Suprapubic skin (tissue), 4 donors: ENCODE results near the gene CBX3. TPM values are rescaled to one million over a fixed set of nuclear protein-coding genes. Genes with fewer than 3 reads are reported as not detected.

ENCODE experiments used
- DNase-seq, 2 donors: peaks; one replicate each; pipeline ENCODE4 v3.0.0-alpha.2; 2019; ENCODE audit warnings: low spot score in 2 of 2
- H3K27ac ChIP-seq: fragments of 200-600 bp; sonication (generic); one replicate; pipeline ENCODE4 v1.5.1; 2019
- H3K27me3 ChIP-seq: fragments of 200-600 bp; sonication (generic); one replicate; pipeline ENCODE4 v1.5.1; 2019
- H3K36me3 ChIP-seq: fragments of 200-600 bp; sonication (generic); one replicate; pipeline ENCODE4 v1.5.1; 2019
- H3K4me1 ChIP-seq: fragments of 200-600 bp; sonication (generic); one replicate; pipeline ENCODE4 v1.5.1; 2019
- H3K4me3 ChIP-seq: fragments of 200-600 bp; sonication (generic); one replicate; pipeline ENCODE4 v1.5.1; 2019; ENCODE audit warnings: mild to moderate bottlenecking
- H3K9me3 ChIP-seq: fragments of 200-600 bp; sonication (generic); one replicate; pipeline ENCODE4 v1.5.1; 2019
- EP300 ChIP-seq: sonication (generic); formaldehyde crosslinking; IDR thresholded peaks from one replicate; pipeline ENCODE4 v1.6.1; 2017; ENCODE audit warnings: antibody characterized with exemption
- POLR2A ChIP-seq, 2 donors: fragments of 450-650 bp; IDR thresholded peaks; one replicate each; pipeline ENCODE4 v1.6.1; 2017; ENCODE audit warnings: antibody characterized with exemption in 2 of 2, mild to moderate bottlenecking in 2 of 2, moderate library complexity in 2 of 2
- POLR2AphosphoS5 ChIP-seq, 3 donors: sonication (generic); formaldehyde crosslinking; IDR thresholded peaks; one replicate each; pipeline ENCODE4 v1.6.1; 2017; ENCODE audit warnings: antibody characterized with exemption in 3 of 3
- WGBS: methylation state at CpG from one replicate; pipeline ENCODE4 v1.1.5; 2018; 5-methylcytosine and 5-hydroxymethylcytosine counted together
- total RNA-seq, 4 donors: library from RNA; depleted of rRNA; stranded (reverse); fragments of >200 nt; gene quantifications; one replicate each; pipeline ENCODE4 v1.1.0, GENCODE V29; 2016
- TF ChIP-seq, protein P1 (sequence below), 2 donors: fragments of 200-600 bp in 1 of 2; fragments of 450-650 bp in 1 of 2; sonication (generic) in 1 of 2; IDR thresholded peaks; one replicate each; pipeline ENCODE4 v1.5.1; 2016 to 2019; ENCODE audit warnings: antibody characterized with exemption in 2 of 2, mild to moderate bottlenecking in 1 of 2, moderate library complexity in 1 of 2

CBX3 gene
- total RNA-seq, 4 donors from 2014 or later, result 42.3 to 81.7 (median 44.7) TPM

DNA sequence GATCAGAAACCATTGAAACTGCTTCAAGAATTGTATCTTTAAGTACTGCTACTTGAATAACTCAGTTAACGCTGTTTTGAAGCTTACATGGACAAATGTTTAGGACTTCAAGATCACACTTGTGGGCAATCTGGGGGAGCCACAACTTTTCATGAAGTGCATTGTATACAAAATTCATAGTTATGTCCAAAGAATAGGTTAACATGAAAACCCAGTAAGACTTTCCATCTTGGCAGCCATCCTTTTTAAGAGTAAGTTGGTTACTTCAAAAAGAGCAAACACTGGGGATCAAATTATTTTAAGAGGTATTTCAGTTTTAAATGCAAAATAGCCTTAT lies 15.7 kb upstream of the CBX3 start:
- TF ChIP-seq POLR2AphosphoS5 (IDR thresholded peaks at IDR 0.05), result no peak
- TF ChIP-seq, protein P1, sequence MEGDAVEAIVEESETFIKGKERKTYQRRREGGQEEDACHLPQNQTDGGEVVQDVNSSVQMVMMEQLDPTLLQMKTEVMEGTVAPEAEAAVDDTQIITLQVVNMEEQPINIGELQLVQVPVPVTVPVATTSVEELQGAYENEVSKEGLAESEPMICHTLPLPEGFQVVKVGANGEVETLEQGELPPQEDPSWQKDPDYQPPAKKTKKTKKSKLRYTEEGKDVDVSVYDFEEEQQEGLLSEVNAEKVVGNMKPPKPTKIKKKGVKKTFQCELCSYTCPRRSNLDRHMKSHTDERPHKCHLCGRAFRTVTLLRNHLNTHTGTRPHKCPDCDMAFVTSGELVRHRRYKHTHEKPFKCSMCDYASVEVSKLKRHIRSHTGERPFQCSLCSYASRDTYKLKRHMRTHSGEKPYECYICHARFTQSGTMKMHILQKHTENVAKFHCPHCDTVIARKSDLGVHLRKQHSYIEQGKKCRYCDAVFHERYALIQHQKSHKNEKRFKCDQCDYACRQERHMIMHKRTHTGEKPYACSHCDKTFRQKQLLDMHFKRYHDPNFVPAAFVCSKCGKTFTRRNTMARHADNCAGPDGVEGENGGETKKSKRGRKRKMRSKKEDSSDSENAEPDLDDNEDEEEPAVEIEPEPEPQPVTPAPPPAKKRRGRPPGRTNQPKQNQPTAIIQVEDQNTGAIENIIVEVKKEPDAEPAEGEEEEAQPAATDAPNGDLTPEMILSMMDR (IDR thresholded peaks at IDR 0.05), result no peak
- TF ChIP-seq EP300, result no peak
- TF ChIP-seq POLR2A (IDR thresholded peaks at IDR 0.05), result no peak
- Histone ChIP-seq H3K4me3 (no peak overlapping the region), H3K9me3 (no peaks in the 10 kb centered on the region), H3K27ac (no peak overlapping the region), H3K36me3 (peaks cover 31% of the 10 kb centered on the region), H3K4me1 (no peaks in the 10 kb centered on the region), H3K27me3 (no peaks in the 10 kb centered on the region)
- DNase-seq, result no peak
- WGBS, result 95% methylated on average over 1 of the region's 1 CpG

DNA sequence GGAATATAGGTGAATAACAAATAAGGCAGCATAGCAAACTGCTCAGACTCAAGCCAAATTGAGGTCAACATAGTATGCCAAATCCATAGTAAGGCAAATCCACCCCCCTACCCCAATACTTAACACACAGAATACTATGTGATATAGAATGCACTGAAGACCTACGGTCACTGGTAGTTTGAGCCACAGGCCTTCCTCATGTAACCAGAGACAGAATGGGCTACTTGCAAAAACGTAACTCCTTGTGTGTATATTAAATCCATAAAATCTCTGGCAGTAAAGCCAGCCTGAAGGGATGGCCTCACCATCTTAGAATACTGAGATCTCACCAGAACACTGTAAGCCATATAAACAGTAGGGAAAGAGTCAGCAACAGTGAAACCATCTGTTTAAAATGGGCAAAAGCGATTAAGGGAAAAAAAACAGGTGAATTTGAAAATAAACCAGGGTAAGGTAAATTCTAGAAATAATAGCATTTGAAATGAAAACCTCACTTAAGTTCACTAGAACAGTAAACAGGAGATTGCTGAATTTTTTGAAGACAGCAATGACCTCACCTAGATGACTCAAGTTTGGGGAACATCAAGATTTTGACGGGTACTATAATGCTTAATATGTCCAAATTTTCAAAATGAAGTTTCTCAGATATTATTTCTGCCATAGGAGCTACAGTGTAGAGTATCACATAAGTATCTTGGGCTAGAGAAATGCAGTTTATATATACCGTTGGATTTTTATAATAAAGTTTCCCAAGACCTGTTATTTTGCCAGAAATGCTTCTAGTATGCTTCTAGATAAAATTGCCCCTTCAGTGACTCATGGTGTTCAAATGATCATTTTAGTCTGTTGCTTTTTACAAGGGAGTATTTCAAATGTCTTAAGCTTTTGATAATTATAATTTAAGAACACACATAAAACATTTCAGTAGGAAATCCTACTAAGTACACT lies 14.9 kb upstream of the CBX3 start:
- Histone ChIP-seq H3K9me3 (no peaks in the 10 kb centered on the region), H3K27me3 (no peaks in the 10 kb centered on the region), H3K36me3 (peaks cover 39% of the 10 kb centered on the region), H3K27ac (no peak overlapping the region), H3K4me1 (no peaks in the 10 kb centered on the region), H3K4me3 (no peak overlapping the region)
- DNase-seq, result no peak
- TF ChIP-seq, protein P1 (IDR thresholded peaks at IDR 0.05), result no peak
- TF ChIP-seq EP300 (no peak), POLR2A (IDR thresholded peaks at IDR 0.05) (no peak), POLR2AphosphoS5 (IDR thresholded peaks at IDR 0.05) (no peak)
- 82% methylated on average over 5 of the region's 5 CpGs for WGBS

DNA sequence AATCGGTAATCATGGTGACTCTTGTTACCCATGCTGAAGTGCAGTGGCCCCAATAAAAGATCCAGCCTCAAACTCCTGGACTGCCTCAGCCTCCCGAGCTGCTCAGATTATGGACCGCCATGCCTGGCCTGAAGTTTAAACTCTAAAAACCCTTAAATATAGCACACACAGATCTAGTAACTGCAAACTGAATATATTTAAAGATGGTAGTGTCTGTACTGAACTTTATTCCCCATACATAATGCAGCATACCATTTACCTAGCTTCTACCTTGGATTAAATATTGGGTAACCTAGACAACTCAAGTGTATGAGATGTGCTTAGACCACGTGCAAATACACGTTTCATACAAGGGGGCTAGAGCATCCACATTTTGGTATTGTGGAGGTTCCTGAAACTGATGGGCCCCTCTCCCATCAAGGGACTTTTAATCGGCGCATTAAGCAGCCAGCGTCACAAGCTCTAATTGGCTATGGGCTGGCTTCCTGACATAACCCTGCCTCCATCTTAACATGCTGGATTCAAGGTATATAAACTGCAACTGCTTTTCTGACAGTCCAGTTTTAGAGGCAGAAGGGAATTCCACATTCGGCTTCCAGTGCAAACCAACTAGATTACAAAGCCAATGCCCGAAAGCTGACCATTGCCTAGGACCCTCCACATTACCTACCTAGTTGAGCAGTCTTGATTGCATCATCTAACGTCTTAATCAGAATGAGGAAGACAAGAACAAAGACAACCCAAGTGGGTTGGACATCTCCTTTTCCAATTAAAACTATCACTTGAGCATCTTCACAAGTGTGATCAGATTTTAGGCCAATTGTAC lies 14.0 kb upstream of the CBX3 start:
- Histone ChIP-seq H3K36me3 (peaks cover 49% of the 10 kb centered on the region), H3K4me1 (peaks cover 4% of the 10 kb centered on the region), H3K4me3 (no peak overlapping the region), H3K27ac (no peak overlapping the region), H3K9me3 (no peaks in the 10 kb centered on the region), H3K27me3 (no peaks in the 10 kb centered on the region)
- DNase-seq, result no peak
- 78% methylated on average over 11 of the region's 11 CpGs for WGBS
- TF ChIP-seq POLR2AphosphoS5 (IDR thresholded peaks at IDR 0.05) (no peak), EP300 (no peak)
- TF ChIP-seq, protein P1 (IDR thresholded peaks at IDR 0.05), result no peak

DNA sequence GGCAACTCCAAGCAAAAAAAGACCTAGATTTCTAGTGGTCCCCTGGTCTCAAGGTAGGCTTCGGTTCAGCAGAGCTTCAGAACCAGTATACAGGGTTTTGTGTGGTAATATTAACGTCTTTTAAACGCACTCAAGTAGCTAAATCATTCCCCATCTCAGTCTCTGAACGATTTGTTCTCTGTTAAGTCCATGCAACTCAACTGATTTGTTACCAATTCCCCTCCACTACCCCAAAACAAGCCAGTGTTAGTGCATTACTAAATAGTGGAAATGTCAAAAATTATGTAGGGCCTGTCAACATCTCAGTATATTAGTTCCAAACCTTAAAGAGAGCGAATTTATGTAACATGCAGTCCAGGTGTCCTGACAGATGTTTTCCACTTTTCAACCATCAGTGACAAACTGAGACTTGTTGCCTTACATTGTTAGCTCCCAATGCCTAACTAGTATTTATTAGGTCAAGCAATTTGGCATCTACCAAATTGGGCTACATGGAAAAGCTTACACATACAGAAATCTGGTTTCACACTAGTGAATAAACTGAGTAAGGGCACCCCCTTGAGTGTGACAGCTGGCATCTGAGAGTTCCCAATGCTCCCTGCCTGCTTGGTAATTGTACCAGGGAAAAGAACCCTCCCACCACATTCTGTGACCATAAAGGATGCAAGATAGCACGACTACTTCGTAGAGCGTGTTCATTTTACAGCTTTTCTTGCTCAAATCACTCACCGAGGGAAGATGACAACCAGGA lies 13.2 kb upstream of the CBX3 start:
- no peak for TF ChIP-seq EP300
- TF ChIP-seq, protein P1 (IDR thresholded peaks at IDR 0.05), result no peak
- no peak for TF ChIP-seq POLR2A (IDR thresholded peaks at IDR 0.05)
- no peak for TF ChIP-seq POLR2AphosphoS5 (IDR thresholded peaks at IDR 0.05)
- no peak overlapping the region for H3K27ac ChIP-seq
- WGBS, result 87% methylated on average over 9 of the region's 9 CpGs
- H3K4me1 ChIP-seq, result peaks cover 11% of the 10 kb centered on the region
- no peaks in the 10 kb centered on the region for H3K9me3 ChIP-seq
- H3K27me3 ChIP-seq, result no peaks in the 10 kb centered on the region
- DNase-seq, result no peak
- peaks cover 57% of the 10 kb centered on the region for H3K36me3 ChIP-seq
- H3K4me3 ChIP-seq, result no peak overlapping the region
